Measurements from ENCODE around the gene MADD.
A peak's percentile ranks its signal among the peaks of the same experiment; 100 is the strongest.

The MADD gene

GRCh38 chr11:47259232-47259977, 10.5 kb upstream of the MADD start:
- H3K36me3 Mint-ChIP-seq (ENCODE audit: low read depth): no peaks in the 10 kb centered on the region
- no peak overlapping the region for H3K4me3 Mint-ChIP-seq
- H3K27me3 Mint-ChIP-seq: no peaks in the 10 kb centered on the region
- H3K4me1 Mint-ChIP-seq (ENCODE audit: low read depth): peaks cover 16% of the 10 kb centered on the region
- H3K27ac Mint-ChIP-seq: peak overlapping the region; percentile 6
- no peaks in the 10 kb centered on the region for H3K9me3 Mint-ChIP-seq

- no peak overlapping the region for H3K4me3 Mint-ChIP-seq
- H3K27me3 Mint-ChIP-seq: no peaks in the 10 kb centered on the region
- H3K36me3 Mint-ChIP-seq (ENCODE audit: low read depth): no peaks in the 10 kb centered on the region
- peaks cover 26% of the 10 kb centered on the region for H3K4me1 Mint-ChIP-seq (ENCODE audit: low read depth)
- no peak overlapping the region for H3K27ac Mint-ChIP-seq
- no peaks in the 10 kb centered on the region for H3K9me3 Mint-ChIP-seq
Measured at GRCh38 chr11:47260366-47260765, 9.6 kb upstream of the MADD start.

GRCh38 chr11:47261291-47261800, 8.6 kb upstream of the MADD start:
- Mint-ChIP-seq H3K36me3 (ENCODE audit: low read depth) (no peaks in the 10 kb centered on the region), H3K27me3 (no peaks in the 10 kb centered on the region), H3K4me1 (ENCODE audit: low read depth) (peaks cover 36% of the 10 kb centered on the region), H3K4me3 (no peak overlapping the region), H3K27ac (no peak overlapping the region), H3K9me3 (no peaks in the 10 kb centered on the region)

GRCh38 chr11:47264119-47264518, 5.8 kb upstream of the MADD start:
- no peaks in the 10 kb centered on the region for H3K27me3 Mint-ChIP-seq
- no peak overlapping the region for H3K4me3 Mint-ChIP-seq
- peaks cover 45% of the 10 kb centered on the region for H3K4me1 Mint-ChIP-seq (ENCODE audit: low read depth)
- H3K27ac Mint-ChIP-seq: peak overlapping the region; percentile 71
- H3K36me3 Mint-ChIP-seq (ENCODE audit: low read depth): no peaks in the 10 kb centered on the region
- no peaks in the 10 kb centered on the region for H3K9me3 Mint-ChIP-seq

- H3K27ac Mint-ChIP-seq: peak overlapping the region; percentile 71
- no peak overlapping the region for H3K4me3 Mint-ChIP-seq
Measured at GRCh38 chr11:47264521-47264920, 5.4 kb upstream of the MADD start.

GRCh38 chr11:47267876-47268275, 2.1 kb upstream of the MADD start:
- no peaks in the 10 kb centered on the region for H3K9me3 Mint-ChIP-seq
- H3K27ac Mint-ChIP-seq: peak overlapping the region; percentile 96
- peaks cover 3% of the 10 kb centered on the region for H3K36me3 Mint-ChIP-seq (ENCODE audit: low read depth)
- H3K4me3 Mint-ChIP-seq: peak overlapping the region; percentile 86
- peaks cover 64% of the 10 kb centered on the region for H3K4me1 Mint-ChIP-seq (ENCODE audit: low read depth)
- H3K27me3 Mint-ChIP-seq: no peaks in the 10 kb centered on the region

More at GRCh38 chr11:47264521-47264920, 5.4 kb upstream of the MADD start:
- Mint-ChIP-seq H3K36me3 (ENCODE audit: low read depth) (no peaks in the 10 kb centered on the region), H3K4me1 (ENCODE audit: low read depth) (peaks cover 44% of the 10 kb centered on the region), H3K9me3 (no peaks in the 10 kb centered on the region), H3K27me3 (no peaks in the 10 kb centered on the region)

- peaks cover 67% of the 10 kb centered on the region for H3K4me1 Mint-ChIP-seq (ENCODE audit: low read depth)
- peak overlapping the region; percentile 96 for H3K27ac Mint-ChIP-seq
- H3K9me3 Mint-ChIP-seq: no peaks in the 10 kb centered on the region
- H3K27me3 Mint-ChIP-seq: no peaks in the 10 kb centered on the region
- peak overlapping the region; percentile 86 for H3K4me3 Mint-ChIP-seq
- peaks cover 5% of the 10 kb centered on the region for H3K36me3 Mint-ChIP-seq (ENCODE audit: low read depth)
Measured at GRCh38 chr11:47268448-47269001, 1.4 kb upstream of the MADD start.

- H3K9me3 Mint-ChIP-seq: no peaks in the 10 kb centered on the region
- H3K4me1 Mint-ChIP-seq (ENCODE audit: low read depth): peaks cover 67% of the 10 kb centered on the region
- peak overlapping the region; percentile 96 for H3K27ac Mint-ChIP-seq
- peaks cover 5% of the 10 kb centered on the region for H3K36me3 Mint-ChIP-seq (ENCODE audit: low read depth)
- no peaks in the 10 kb centered on the region for H3K27me3 Mint-ChIP-seq
- H3K4me3 Mint-ChIP-seq: peak overlapping the region; percentile 86
Measured at GRCh38 chr11:47269002-47269828, 718 bp upstream of the MADD start.

GRCh38 chr11:47270331-47271271, 668 bp downstream of the MADD start:
- Mint-ChIP-seq H3K4me1 (ENCODE audit: low read depth) (peaks cover 53% of the 10 kb centered on the region), H3K27ac (peak overlapping the region; percentile 84), H3K4me3 (peak overlapping the region; percentile 90), H3K36me3 (ENCODE audit: low read depth) (peaks cover 9% of the 10 kb centered on the region), H3K27me3 (no peaks in the 10 kb centered on the region), H3K9me3 (no peaks in the 10 kb centered on the region)

GRCh38 chr11:47271328-47271727, 1.4 kb downstream of the MADD start:
- no peaks in the 10 kb centered on the region for H3K9me3 Mint-ChIP-seq
- peaks cover 46% of the 10 kb centered on the region for H3K4me1 Mint-ChIP-seq (ENCODE audit: low read depth)
- no peaks in the 10 kb centered on the region for H3K27me3 Mint-ChIP-seq
- peak overlapping the region; percentile 90 for H3K4me3 Mint-ChIP-seq
- peak overlapping the region; percentile 84 for H3K27ac Mint-ChIP-seq
- peaks cover 16% of the 10 kb centered on the region for H3K36me3 Mint-ChIP-seq (ENCODE audit: low read depth)

GRCh38 chr11:47271961-47272661, 2.2 kb downstream of the MADD start:
- Mint-ChIP-seq H3K27me3 (no peaks in the 10 kb centered on the region), H3K27ac (peak overlapping the region; percentile 84), H3K4me3 (peak overlapping the region; percentile 90), H3K4me1 (ENCODE audit: low read depth) (peaks cover 43% of the 10 kb centered on the region), H3K9me3 (no peaks in the 10 kb centered on the region), H3K36me3 (ENCODE audit: low read depth) (peaks cover 24% of the 10 kb centered on the region)

- H3K4me1 Mint-ChIP-seq (ENCODE audit: low read depth): peaks cover 42% of the 10 kb centered on the region
- no peak overlapping the region for H3K4me3 Mint-ChIP-seq
- H3K27ac Mint-ChIP-seq: peak overlapping the region; percentile 61
- peaks cover 25% of the 10 kb centered on the region for H3K36me3 Mint-ChIP-seq (ENCODE audit: low read depth)
- no peaks in the 10 kb centered on the region for H3K27me3 Mint-ChIP-seq
- H3K9me3 Mint-ChIP-seq: no peaks in the 10 kb centered on the region
Measured at GRCh38 chr11:47272706-47273105, 2.8 kb downstream of the MADD start.

GRCh38 chr11:47274495-47275235, 4.7 kb downstream of the MADD start:
- Mint-ChIP-seq H3K4me1 (ENCODE audit: low read depth) (peaks cover 25% of the 10 kb centered on the region), H3K27ac (no peak overlapping the region), H3K9me3 (no peaks in the 10 kb centered on the region), H3K36me3 (ENCODE audit: low read depth) (peaks cover 41% of the 10 kb centered on the region), H3K27me3 (no peaks in the 10 kb centered on the region), H3K4me3 (no peak overlapping the region)

All from stimulated activated naive CD8-positive, alpha-beta T cell treated with anti-CD3 and anti-CD28 coated beads, Interleukin-15, Interleukin-2, amounts not matched to agents 100 ng/mL and 50 ng/mL, for 24 hours (primary cell).